ENCODE data around the gene TTC31.

GRCh38 chr2:74439373-74439772, 43.5 kb upstream of the TTC31 start:
- TF ChIP-seq CTCF (IDR thresholded peaks at IDR 0.05; ENCODE audit: low read depth, low read length) (no peak), EZH2phosphoT487 (IDR thresholded peaks at IDR 0.05; ENCODE audit: low read depth) (no peak)

Measured in OCI-LY3 (cell line).